HFF-Myc (cell line): Measurements from ENCODE around the gene ABL2.

Source experiments
- DNase-seq: peaks from one replicate; pipeline ENCODE4 v3.0.0-alpha.2; 2011; ENCODE audit warnings: low read depth; ENCODE audit errors: extremely low read depth
- H3K4me3 ChIP-seq: replicated peaks from 2 replicates; pipeline ENCODE4 v1.5.1; 2011; ENCODE audit warnings: low read depth, mild to moderate bottlenecking, control low read depth, low read length
- TF ChIP-seq, protein P1 (sequence below): IDR thresholded peaks from 2 replicates; pipeline ENCODE4 v1.5.1; 2012; ENCODE audit warnings: mild to moderate bottlenecking, low read depth, low read length, control low read depth; ENCODE audit errors: missing control alignments

Gene ABL2

DNA sequence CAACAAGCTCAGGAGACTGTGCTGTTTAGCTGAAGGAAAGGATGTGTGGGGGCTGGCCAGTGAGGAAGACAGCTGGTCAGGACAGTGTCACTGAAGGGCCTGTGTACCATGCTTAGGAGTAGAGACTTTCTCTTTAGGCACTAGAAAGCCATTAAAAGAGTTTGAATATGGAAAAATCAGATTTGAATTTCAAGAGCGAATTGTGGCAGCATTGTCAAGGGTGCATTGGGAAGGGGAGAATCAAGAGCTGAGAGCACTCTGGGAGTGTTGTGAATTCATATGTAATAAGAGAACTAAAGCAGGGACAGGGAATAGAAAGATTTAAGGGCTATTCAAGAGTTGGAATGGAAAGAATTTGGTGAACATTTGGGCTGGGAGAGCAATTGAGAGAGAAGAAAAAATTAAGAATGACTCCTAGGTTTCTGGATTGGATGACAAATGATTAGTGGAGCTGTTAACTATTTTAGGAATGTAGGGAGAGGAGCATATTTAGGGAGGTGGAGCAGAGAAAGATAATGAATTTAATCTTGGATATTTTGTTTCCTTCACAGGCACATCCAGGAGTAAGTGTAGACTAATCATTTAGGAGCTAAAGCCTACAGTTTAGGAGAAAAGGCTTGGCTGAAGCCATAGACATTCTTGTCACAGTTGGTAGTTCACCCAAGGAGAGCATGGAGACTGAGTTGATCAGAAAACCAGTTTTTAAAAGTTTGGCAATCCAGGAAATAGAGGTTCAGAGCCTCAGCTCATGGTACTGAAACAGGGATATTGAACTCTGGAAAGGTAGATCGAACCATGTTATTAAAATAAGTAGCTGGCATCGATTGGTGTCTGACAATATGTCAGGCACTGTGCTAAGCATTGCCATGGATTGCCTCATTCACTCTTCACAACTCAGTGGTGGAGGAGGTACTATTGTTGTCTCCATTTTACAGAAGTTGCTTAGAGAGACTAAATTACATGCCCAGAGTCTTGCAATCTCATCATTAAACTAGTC, 170.7 kb downstream of the ABL2 start:
- TF ChIP-seq, protein P1, sequence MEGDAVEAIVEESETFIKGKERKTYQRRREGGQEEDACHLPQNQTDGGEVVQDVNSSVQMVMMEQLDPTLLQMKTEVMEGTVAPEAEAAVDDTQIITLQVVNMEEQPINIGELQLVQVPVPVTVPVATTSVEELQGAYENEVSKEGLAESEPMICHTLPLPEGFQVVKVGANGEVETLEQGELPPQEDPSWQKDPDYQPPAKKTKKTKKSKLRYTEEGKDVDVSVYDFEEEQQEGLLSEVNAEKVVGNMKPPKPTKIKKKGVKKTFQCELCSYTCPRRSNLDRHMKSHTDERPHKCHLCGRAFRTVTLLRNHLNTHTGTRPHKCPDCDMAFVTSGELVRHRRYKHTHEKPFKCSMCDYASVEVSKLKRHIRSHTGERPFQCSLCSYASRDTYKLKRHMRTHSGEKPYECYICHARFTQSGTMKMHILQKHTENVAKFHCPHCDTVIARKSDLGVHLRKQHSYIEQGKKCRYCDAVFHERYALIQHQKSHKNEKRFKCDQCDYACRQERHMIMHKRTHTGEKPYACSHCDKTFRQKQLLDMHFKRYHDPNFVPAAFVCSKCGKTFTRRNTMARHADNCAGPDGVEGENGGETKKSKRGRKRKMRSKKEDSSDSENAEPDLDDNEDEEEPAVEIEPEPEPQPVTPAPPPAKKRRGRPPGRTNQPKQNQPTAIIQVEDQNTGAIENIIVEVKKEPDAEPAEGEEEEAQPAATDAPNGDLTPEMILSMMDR: no peak

DNA sequence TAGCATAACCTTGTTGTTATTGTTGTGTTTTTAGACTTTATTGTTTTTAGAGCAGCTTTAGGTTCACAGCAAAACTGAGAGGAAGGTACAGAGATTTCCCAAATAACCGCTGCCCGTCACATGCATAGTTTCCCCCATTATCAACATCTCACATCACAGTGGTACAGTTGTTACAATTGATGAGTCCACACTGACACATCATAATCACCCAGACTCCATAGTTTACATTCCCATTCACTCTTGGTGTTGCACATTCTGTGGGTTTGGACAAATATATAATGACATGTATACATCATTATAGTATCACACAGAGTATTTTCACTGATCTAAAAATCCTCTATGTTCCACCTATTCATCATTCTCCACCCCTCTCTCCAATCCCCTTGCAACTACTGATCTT, 173.5 kb downstream of the ABL2 start:
- no peak for DNase-seq
- H3K4me3 ChIP-seq: no peak overlapping the region
- TF ChIP-seq, protein P1: no peak

More for the DNA sequence above, 170.7 kb downstream of the ABL2 start:
- H3K4me3 ChIP-seq: no peak overlapping the region
- no peak for DNase-seq

DNA sequence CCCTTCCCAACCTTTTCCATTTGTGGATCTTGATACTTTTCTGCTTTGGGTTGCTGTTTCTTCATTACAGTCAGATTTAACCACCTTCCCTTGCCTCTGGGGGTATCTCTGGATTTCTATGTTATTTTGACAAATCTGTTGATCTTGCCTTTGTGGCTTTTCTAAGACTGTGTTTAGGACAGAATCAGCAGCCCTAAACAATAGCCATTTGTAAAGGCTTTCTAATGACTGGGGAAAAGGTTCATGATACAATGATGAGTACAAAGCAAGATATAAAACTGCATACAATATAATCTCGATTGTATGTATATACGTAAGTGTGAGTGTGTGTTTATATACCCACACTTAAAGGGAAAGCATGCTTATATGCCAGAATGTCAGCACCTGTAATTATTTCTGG, 176.0 kb downstream of the ABL2 start:
- TF ChIP-seq, protein P1: no peak
- H3K4me3 ChIP-seq: no peak overlapping the region
- DNase-seq: no peak

DNA sequence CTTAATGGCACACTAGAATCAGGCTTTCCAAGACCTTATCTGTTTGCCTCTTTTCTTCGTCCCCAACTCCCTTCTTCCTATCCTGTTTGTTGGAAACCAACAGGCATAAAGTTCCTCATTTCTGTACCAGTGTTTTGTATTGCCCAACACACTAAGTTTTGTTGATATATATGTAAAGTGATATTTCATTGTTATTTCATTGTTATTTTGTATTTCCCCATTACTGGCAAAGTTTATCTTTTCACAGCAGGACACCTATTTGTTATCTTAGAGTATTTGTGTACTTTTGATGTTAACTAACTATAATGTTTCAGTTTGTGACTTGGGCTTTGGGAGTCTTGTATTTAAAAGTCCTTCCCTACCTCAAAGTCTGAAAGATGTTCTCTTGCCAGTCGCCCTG, 176.7 kb downstream of the ABL2 start:
- DNase-seq: no peak
- TF ChIP-seq, protein P1: no peak
- H3K4me3 ChIP-seq: no peak overlapping the region
